ENCODE measurements around the gene AKT3. TPM values are rescaled to one million over a fixed set of nuclear protein-coding genes. Genes with fewer than 3 reads are reported as not detected.

AKT3 gene
- total RNA-seq, result 10 to 100 TPM in 2 of 4 donors, 1 to 10 TPM in 2; 2.0 to 32.2 (median 9.3) TPM

- Histone ChIP-seq H3K9me3 (no peaks in the 10 kb centered on the region), H3K4me3 (peak within 1 kb of the TSS; percentile 65 to 90 (median 84)), H3K27ac (peak within 1 kb of the TSS; percentile 92 to 98 (median 94)), H3K27me3 (peaks cover 0 to 33% (median 0%) of the 10 kb centered on the region in 4 donors), H3K4me1 (peaks cover 0 to 37% (median 0%) of the 10 kb centered on the region in 3 donors), H3K36me3 (no peaks in the 10 kb centered on the region)
- no peak for TF ChIP-seq POLR2A (IDR thresholded peaks at IDR 0.05)
- TF ChIP-seq CTCF (IDR thresholded peaks at IDR 0.05), result no peak
- no CpG with 5 or more reads among the region's 32 CpGs for WGBS, 2 donors
- peak; percentile 20 for DNase-seq
- intact Hi-C loops (cut with DNase I), result no loop called here
These were observed at the start of gene AKT3 for GRCh38 chr1:243850202-243850451. AKT3 (minus strand) TSS chr1:243850243; CDS start chr1:243843170, 7,073 bp downstream.

GRCh38 chr1:243898278-243898677, 48.2 kb upstream of the AKT3 start:
- no peak for DNase-seq
- Histone ChIP-seq H3K9me3 (no peaks in the 10 kb centered on the region), H3K27me3 (peaks cover 0 to 17% (median 0%) of the 10 kb centered on the region in 4 donors), H3K4me1 (no peaks in the 10 kb centered on the region), H3K36me3 (no peaks in the 10 kb centered on the region), H3K27ac (no peak overlapping the region), H3K4me3 (no peak overlapping the region)
- WGBS, 2 donors, result 64 to 66% methylated on average over 2 of the region's 2 CpGs
- intact Hi-C loops (cut with DNase I), result no loop called here
- TF ChIP-seq CTCF (IDR thresholded peaks at IDR 0.05) (no peak), POLR2A (IDR thresholded peaks at IDR 0.05) (no peak)

GRCh38 chr1:243896313-243896712, 46.3 kb upstream of the AKT3 start:
- intact Hi-C loops (cut with DNase I), result no loop called here
- DNase-seq, result no peak

GRCh38 chr1:243892456-243892855, 42.4 kb upstream of the AKT3 start:
- WGBS, 2 donors, result 77 to 81% methylated on average over 3 of the region's 3 CpGs
- no peaks in the 10 kb centered on the region for H3K4me1 ChIP-seq
- no peak overlapping the region for H3K4me3 ChIP-seq
- H3K36me3 ChIP-seq, result no peaks in the 10 kb centered on the region
- intact Hi-C loops (cut with DNase I), result no loop called here
- H3K27ac ChIP-seq, result no peak overlapping the region
- H3K27me3 ChIP-seq, result peaks cover 0 to 8% (median 0%) of the 10 kb centered on the region in 4 donors
- TF ChIP-seq POLR2A (IDR thresholded peaks at IDR 0.05) (no peak), CTCF (IDR thresholded peaks at IDR 0.05) (no peak)
- no peaks in the 10 kb centered on the region for H3K9me3 ChIP-seq
- no peak for DNase-seq

More at GRCh38 chr1:243896313-243896712, 46.3 kb upstream of the AKT3 start:
- Histone ChIP-seq H3K27ac (no peak overlapping the region), H3K36me3 (no peaks in the 10 kb centered on the region), H3K9me3 (no peaks in the 10 kb centered on the region), H3K4me3 (no peak overlapping the region), H3K27me3 (peaks cover 0 to 14% (median 0%) of the 10 kb centered on the region in 4 donors), H3K4me1 (no peaks in the 10 kb centered on the region)
- 62 to 77% methylated on average over 2 of the region's 2 CpGs for WGBS, 2 donors
- TF ChIP-seq POLR2A (IDR thresholded peaks at IDR 0.05) (no peak), CTCF (IDR thresholded peaks at IDR 0.05) (no peak)

- WGBS, 2 donors, result 38 to 66% methylated on average over 2 of the region's 2 CpGs
- H3K4me1 ChIP-seq, result no peaks in the 10 kb centered on the region
- no peaks in the 10 kb centered on the region for H3K9me3 ChIP-seq
- DNase-seq, result no peak
- no peak overlapping the region for H3K27ac ChIP-seq
- no peak overlapping the region for H3K4me3 ChIP-seq
- intact Hi-C loops (cut with DNase I), result no loop called here
- H3K36me3 ChIP-seq, result no peaks in the 10 kb centered on the region
- H3K27me3 ChIP-seq, result no peaks in the 10 kb centered on the region
- TF ChIP-seq POLR2A (IDR thresholded peaks at IDR 0.05) (no peak), CTCF (IDR thresholded peaks at IDR 0.05) (no peak)
These were observed 40.5 kb upstream of the AKT3 start for GRCh38 chr1:243890576-243890975.

Measured in esophagus squamous epithelium (tissue), 5 donors.